ENCODE measurements around the gene CENPM. TPM values are rescaled to one million over a fixed set of nuclear protein-coding genes. Genes with fewer than 3 reads are reported as not detected.

Gene CENPM
- total RNA-seq, 1 experiment from 2014 or later = 77.5 TPM

DNA sequence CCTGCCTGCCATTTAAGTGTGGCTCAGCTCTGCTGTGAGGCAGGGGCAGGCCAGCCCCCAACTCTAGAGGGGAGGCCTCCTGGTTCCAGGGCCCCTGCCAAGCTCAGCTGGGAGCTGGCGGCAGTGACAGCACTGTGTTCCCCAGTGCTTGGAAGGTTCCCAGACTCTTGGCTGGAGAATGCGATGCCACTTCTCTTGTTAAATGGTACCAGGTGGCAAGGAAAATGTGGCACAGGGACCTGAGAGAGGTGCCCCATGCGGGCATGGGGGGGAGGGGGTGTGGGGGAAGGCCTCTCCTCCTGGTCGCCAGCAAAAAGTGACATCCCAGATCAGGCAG lies 12.0 kb downstream of the CENPM start:
- no peaks in the 10 kb centered on the region for H3K4me1 ChIP-seq (ENCODE audit: insufficient read depth, low read length)
- H3K9ac ChIP-seq (ENCODE audit: low read length) = no peak overlapping the region
- H3F3A ChIP-seq (ENCODE audit: low read length, unreplicated experiment) = no peaks in the 10 kb centered on the region
- ChIA-PET CTCF (no interaction called here), POLR2A (ENCODE audit: unreplicated experiment) (no interaction called here)
- peaks cover 7% of the 10 kb centered on the region; the same call in 1 of the 2 replicates for H3K36me3 ChIP-seq (ENCODE audit: low read depth, low read length)
- H3K4me3 ChIP-seq (ENCODE audit: low read length) = no peak overlapping the region
- DNase-seq (no peak), ATAC-seq (no peak)
- no peak overlapping the region for H2AFZ ChIP-seq (ENCODE audit: low read length)
- intact Hi-C loops (cut with micrococcal nuclease) = no loop called here
- H3K4me2 ChIP-seq (ENCODE audit: low read length) = no peak overlapping the region
- H4K20me1 ChIP-seq (ENCODE audit: low read length) = no peaks in the 10 kb centered on the region
- H3K27ac ChIP-seq (ENCODE audit: low read length) = no peak overlapping the region
- no peaks in the 10 kb centered on the region for H3K9me3 ChIP-seq (ENCODE audit: low read length)
- no peaks in the 10 kb centered on the region for H3K79me2 ChIP-seq (ENCODE audit: low read length)
- TF ChIP-seq EZH2phosphoT487 (IDR thresholded peaks at IDR 0.05; ENCODE audit: borderline replicate concordance, low read length) (no peak), EZH2 (IDR thresholded peaks at IDR 0.05; ENCODE audit: low read length, unreplicated experiment) (no peak)
- TF ChIP-seq, protein P1, sequence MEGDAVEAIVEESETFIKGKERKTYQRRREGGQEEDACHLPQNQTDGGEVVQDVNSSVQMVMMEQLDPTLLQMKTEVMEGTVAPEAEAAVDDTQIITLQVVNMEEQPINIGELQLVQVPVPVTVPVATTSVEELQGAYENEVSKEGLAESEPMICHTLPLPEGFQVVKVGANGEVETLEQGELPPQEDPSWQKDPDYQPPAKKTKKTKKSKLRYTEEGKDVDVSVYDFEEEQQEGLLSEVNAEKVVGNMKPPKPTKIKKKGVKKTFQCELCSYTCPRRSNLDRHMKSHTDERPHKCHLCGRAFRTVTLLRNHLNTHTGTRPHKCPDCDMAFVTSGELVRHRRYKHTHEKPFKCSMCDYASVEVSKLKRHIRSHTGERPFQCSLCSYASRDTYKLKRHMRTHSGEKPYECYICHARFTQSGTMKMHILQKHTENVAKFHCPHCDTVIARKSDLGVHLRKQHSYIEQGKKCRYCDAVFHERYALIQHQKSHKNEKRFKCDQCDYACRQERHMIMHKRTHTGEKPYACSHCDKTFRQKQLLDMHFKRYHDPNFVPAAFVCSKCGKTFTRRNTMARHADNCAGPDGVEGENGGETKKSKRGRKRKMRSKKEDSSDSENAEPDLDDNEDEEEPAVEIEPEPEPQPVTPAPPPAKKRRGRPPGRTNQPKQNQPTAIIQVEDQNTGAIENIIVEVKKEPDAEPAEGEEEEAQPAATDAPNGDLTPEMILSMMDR (conservative IDR thresholded peaks at IDR 0.05; ENCODE audit: low read depth, low read length) = no peak
- no peaks in the 10 kb centered on the region for H3K9me2 ChIP-seq (replicated peaks; ENCODE audit: low read length)
- no TSS peak for BruUV-seq (replicated peaks)
- H3K27me3 ChIP-seq (ENCODE audit: low read length) = no peaks in the 10 kb centered on the region

DNA sequence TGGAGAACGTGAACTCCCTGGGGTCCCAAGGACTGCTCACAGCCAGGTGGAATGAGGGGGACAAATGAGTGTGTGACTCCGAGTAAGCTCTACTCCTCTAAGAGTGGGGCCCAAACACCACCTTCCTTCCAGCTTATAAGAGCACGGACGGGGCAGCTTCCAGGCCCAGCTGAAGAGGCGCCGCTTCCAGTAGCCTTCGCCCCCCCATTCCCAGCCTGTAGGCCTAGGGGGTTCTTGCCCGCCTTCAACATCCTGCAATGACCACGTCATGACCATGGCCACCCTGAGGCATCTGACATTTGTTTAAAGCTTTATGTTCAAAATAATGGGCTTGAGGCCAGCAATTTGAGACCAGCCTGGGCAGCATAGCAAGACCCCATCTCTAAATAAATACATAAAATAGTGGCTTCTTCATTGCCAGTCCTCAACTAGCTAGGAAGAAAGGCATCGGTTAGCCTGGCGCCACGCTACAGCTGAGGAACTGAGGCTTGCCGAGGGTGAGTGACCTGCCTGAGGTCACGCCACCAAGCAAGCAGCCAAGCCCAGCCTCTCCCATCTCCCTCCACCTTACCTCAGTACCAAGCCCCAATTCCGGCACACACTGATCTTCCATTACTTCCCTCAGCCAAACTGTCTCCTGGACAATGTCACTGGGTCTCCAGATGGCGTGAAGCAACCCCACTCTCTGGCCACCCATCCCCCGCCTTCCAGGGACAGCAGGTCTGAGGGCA lies 12.5 kb downstream of the CENPM start:
- TF ChIP-seq EZH2phosphoT487 (IDR thresholded peaks at IDR 0.05; ENCODE audit: borderline replicate concordance, low read length) (no peak), EZH2 (IDR thresholded peaks at IDR 0.05; ENCODE audit: low read length, unreplicated experiment) (no peak)
- TF ChIP-seq, protein P1 (conservative IDR thresholded peaks at IDR 0.05; ENCODE audit: low read depth, low read length) = no peak
- ChIA-PET CTCF (no interaction called here), POLR2A (ENCODE audit: unreplicated experiment) (no interaction called here)
- Histone ChIP-seq H3K27ac (ENCODE audit: low read length) (no peak overlapping the region), H2AFZ (ENCODE audit: low read length) (no peak overlapping the region), H3K4me3 (ENCODE audit: low read length) (no peak overlapping the region), H3K4me2 (ENCODE audit: low read length) (no peak overlapping the region), H3K4me1 (ENCODE audit: insufficient read depth, low read length) (no peaks in the 10 kb centered on the region), H3K36me3 (ENCODE audit: low read depth, low read length) (peaks cover 7% of the 10 kb centered on the region; the same call in 1 of the 2 replicates), H3K9me3 (ENCODE audit: low read length) (no peaks in the 10 kb centered on the region), H4K20me1 (ENCODE audit: low read length) (no peaks in the 10 kb centered on the region), H3K9me2 (replicated peaks; ENCODE audit: low read length) (no peaks in the 10 kb centered on the region), H3K27me3 (ENCODE audit: low read length) (no peaks in the 10 kb centered on the region), H3F3A (ENCODE audit: low read length, unreplicated experiment) (no peaks in the 10 kb centered on the region), H3K79me2 (ENCODE audit: low read length) (no peaks in the 10 kb centered on the region), H3K9ac (ENCODE audit: low read length) (no peak overlapping the region)
- ATAC-seq (no peak), DNase-seq (no peak)
- intact Hi-C loops (cut with micrococcal nuclease) = no loop called here
- no TSS peak for BruUV-seq (replicated peaks)

DNA sequence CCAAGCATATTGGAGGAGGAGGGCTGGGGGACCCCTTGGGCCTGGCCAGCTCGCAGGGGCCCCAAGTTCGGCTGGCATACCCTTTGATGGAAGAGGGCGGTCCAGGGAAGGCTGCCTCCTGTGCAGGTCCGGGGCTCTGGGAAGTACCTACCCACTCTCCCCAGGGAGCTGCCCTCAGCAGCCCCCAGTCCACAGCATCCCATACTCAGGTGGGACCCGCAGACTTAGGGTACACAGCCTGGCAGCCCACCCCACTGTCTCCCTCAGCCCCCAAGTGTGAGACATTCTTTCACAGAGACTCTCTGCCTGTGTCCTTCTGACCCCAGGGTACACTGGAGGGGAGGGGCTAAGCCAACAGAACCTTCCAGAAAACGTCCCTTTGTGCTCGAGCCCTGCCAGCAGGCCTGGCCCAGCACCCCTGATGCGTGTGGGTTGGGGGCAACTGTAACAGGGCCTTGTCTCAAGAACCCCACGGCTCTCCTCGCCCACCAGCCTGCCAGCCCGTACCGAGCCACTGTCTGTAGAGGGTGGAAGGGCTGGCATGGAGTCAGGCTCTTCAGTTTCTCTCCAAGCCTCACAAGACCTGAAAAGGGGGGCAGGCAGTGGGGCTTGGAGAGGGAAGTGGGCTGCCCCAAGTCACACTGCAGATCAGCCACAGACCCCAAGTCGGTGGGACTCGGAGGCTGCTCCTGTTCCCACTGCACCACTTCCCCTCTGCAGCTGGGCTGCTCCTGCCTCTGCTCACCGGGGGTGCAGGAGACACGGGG lies 13.4 kb downstream of the CENPM start:
- intact Hi-C loops (cut with micrococcal nuclease) = no loop called here
- BruUV-seq (replicated peaks) = no TSS peak
- peaks cover 2% of the 10 kb centered on the region; the same call in 1 of the 2 replicates for H3K36me3 ChIP-seq (ENCODE audit: low read depth, low read length)
- ChIA-PET CTCF (no interaction called here), POLR2A (ENCODE audit: unreplicated experiment) (no interaction called here)
- H3K4me1 ChIP-seq (ENCODE audit: insufficient read depth, low read length) = no peaks in the 10 kb centered on the region
- DNase-seq (no peak), ATAC-seq (no peak)
- TF ChIP-seq EZH2 (IDR thresholded peaks at IDR 0.05; ENCODE audit: low read length, unreplicated experiment) (no peak), EZH2phosphoT487 (IDR thresholded peaks at IDR 0.05; ENCODE audit: borderline replicate concordance, low read length) (no peak)
- TF ChIP-seq, protein P1 (conservative IDR thresholded peaks at IDR 0.05; ENCODE audit: low read depth, low read length) = no peak
- H3K4me3 ChIP-seq (ENCODE audit: low read length) = no peak overlapping the region
- no peak overlapping the region for H3K4me2 ChIP-seq (ENCODE audit: low read length)
- H3K9me2 ChIP-seq (replicated peaks; ENCODE audit: low read length) = no peaks in the 10 kb centered on the region
- no peaks in the 10 kb centered on the region for H3F3A ChIP-seq (ENCODE audit: low read length, unreplicated experiment)
- H2AFZ ChIP-seq (ENCODE audit: low read length) = no peak overlapping the region
- no peaks in the 10 kb centered on the region for H4K20me1 ChIP-seq (ENCODE audit: low read length)
- no peaks in the 10 kb centered on the region for H3K27me3 ChIP-seq (ENCODE audit: low read length)
- H3K27ac ChIP-seq (ENCODE audit: low read length) = no peak overlapping the region
- no peak overlapping the region for H3K9ac ChIP-seq (ENCODE audit: low read length)
- no peaks in the 10 kb centered on the region for H3K79me2 ChIP-seq (ENCODE audit: low read length)
- H3K9me3 ChIP-seq (ENCODE audit: low read length) = no peaks in the 10 kb centered on the region

All from PC-3 (cell line).